ENCODE measurements around the gene ANTXR1. TPM values are rescaled to one million over a fixed set of nuclear protein-coding genes. Genes with fewer than 3 reads are reported as not detected.
"Not testable (repeated sequence)": the region's sequence is repeated elsewhere in the genome, so short reads cannot be mapped to it uniquely, and the experiment has no call there.

The ANTXR1 gene
- total RNA-seq, 1 experiment from 2014 or later: 181 TPM

- H3K4me1 ChIP-seq (ENCODE audit: insufficient read depth, low read length, poor library complexity, severe bottlenecking): no peaks in the 10 kb centered on the region
- DNase-seq (ENCODE audit: low spot score): no peak
- no TSS peak for BruUV-seq (replicated peaks)
- POLR2A ChIA-PET (ENCODE audit: low non-redundant PET): no interaction called here
- no peaks in the 10 kb centered on the region for H3K9me3 ChIP-seq (ENCODE audit: low read depth, low read length, poor library complexity, severe bottlenecking)
- H3K27ac ChIP-seq (ENCODE audit: low read depth, low read length, poor library complexity, severe bottlenecking): no peak overlapping the region
- intact Hi-C loops (cut with micrococcal nuclease; ENCODE audit: unreplicated experiment): no loop called here
- no peak overlapping the region for H3K4me3 ChIP-seq (ENCODE audit: low read depth, low read length, poor library complexity, severe bottlenecking)
- H3K27me3 ChIP-seq (replicated peaks; ENCODE audit: insufficient read depth, low read depth, low read length, poor library complexity): no peaks in the 10 kb centered on the region
- CTCF ChIA-PET: interaction anchor here (0.5 kb wide), 1 partner anchor 166 kb away, joined by 4 read pairs; no protein-coding TSS in a partner anchor
- H3K36me3 ChIP-seq (ENCODE audit: insufficient read depth, low read length, poor library complexity, severe bottlenecking): no peaks in the 10 kb centered on the region
- TF ChIP-seq CTCF (conservative IDR thresholded peaks at IDR 0.05; ENCODE audit: low read depth, low read length): no peak
Observed at GRCh38 chr2:69227716-69228115, 214.7 kb downstream of the ANTXR1 start.

- H3K27ac ChIP-seq (ENCODE audit: low read depth, low read length, poor library complexity, severe bottlenecking); H3K4me1 ChIP-seq (ENCODE audit: insufficient read depth, low read length, poor library complexity, severe bottlenecking); H3K27me3 ChIP-seq (replicated peaks; ENCODE audit: insufficient read depth, low read depth, low read length, poor library complexity); H3K36me3 ChIP-seq (ENCODE audit: insufficient read depth, low read length, poor library complexity, severe bottlenecking); H3K9me3 ChIP-seq (ENCODE audit: low read depth, low read length, poor library complexity, severe bottlenecking); H3K4me3 ChIP-seq (ENCODE audit: low read depth, low read length, poor library complexity, severe bottlenecking); BruUV-seq (replicated peaks); intact Hi-C loops (cut with micrococcal nuclease; ENCODE audit: unreplicated experiment); POLR2A ChIA-PET (ENCODE audit: low non-redundant PET); CTCF ChIA-PET; DNase-seq (ENCODE audit: low spot score): not testable (repeated sequence)
Observed at GRCh38 chr2:69230946-69231345, 218.0 kb downstream of the ANTXR1 start.

GRCh38 chr2:69231612-69232277, 218.8 kb downstream of the ANTXR1 start:
- ChIA-PET CTCF (no interaction called here), POLR2A (ENCODE audit: low non-redundant PET) (no interaction called here)
- Histone ChIP-seq H3K4me3 (ENCODE audit: low read depth, low read length, poor library complexity, severe bottlenecking) (no peak overlapping the region), H3K27ac (ENCODE audit: low read depth, low read length, poor library complexity, severe bottlenecking) (no peak overlapping the region), H3K27me3 (replicated peaks; ENCODE audit: insufficient read depth, low read depth, low read length, poor library complexity) (no peaks in the 10 kb centered on the region), H3K9me3 (ENCODE audit: low read depth, low read length, poor library complexity, severe bottlenecking) (no peaks in the 10 kb centered on the region), H3K36me3 (ENCODE audit: insufficient read depth, low read length, poor library complexity, severe bottlenecking) (no peaks in the 10 kb centered on the region), H3K4me1 (ENCODE audit: insufficient read depth, low read length, poor library complexity, severe bottlenecking) (no peaks in the 10 kb centered on the region)
- no peak for DNase-seq (ENCODE audit: low spot score)
- no TSS peak for BruUV-seq (replicated peaks)
- TF ChIP-seq EZH2 (IDR thresholded peaks at IDR 0.05; ENCODE audit: borderline replicate concordance, low read depth, low read length, poor library complexity, severe bottlenecking): no peak
- no peak for TF ChIP-seq CTCF (conservative IDR thresholded peaks at IDR 0.05; ENCODE audit: low read depth, low read length)
- intact Hi-C loops (cut with micrococcal nuclease; ENCODE audit: unreplicated experiment): no loop called here

GRCh38 chr2:69235835-69236234, 222.9 kb downstream of the ANTXR1 start:
- H3K4me3 ChIP-seq (ENCODE audit: low read depth, low read length, poor library complexity, severe bottlenecking); CTCF ChIA-PET; H3K9me3 ChIP-seq (ENCODE audit: low read depth, low read length, poor library complexity, severe bottlenecking); DNase-seq (ENCODE audit: low spot score); H3K4me1 ChIP-seq (ENCODE audit: insufficient read depth, low read length, poor library complexity, severe bottlenecking); H3K36me3 ChIP-seq (ENCODE audit: insufficient read depth, low read length, poor library complexity, severe bottlenecking); H3K27me3 ChIP-seq (replicated peaks; ENCODE audit: insufficient read depth, low read depth, low read length, poor library complexity); H3K27ac ChIP-seq (ENCODE audit: low read depth, low read length, poor library complexity, severe bottlenecking); intact Hi-C loops (cut with micrococcal nuclease; ENCODE audit: unreplicated experiment); BruUV-seq (replicated peaks); POLR2A ChIA-PET (ENCODE audit: low non-redundant PET): not testable (repeated sequence)

Data from A673 (cell line).